GM19328 (cell line): Measurements from ENCODE around the gene BANP.
"Not testable (repeated sequence)": the region's sequence is repeated elsewhere in the genome, so short reads cannot be mapped to it uniquely, and the experiment has no call there.

ENCODE experiments used
- ATAC-seq: cut with Tn5 transposase; IDR thresholded peaks from one replicate; pipeline ENCODE4 v1.9.1; 2021; ENCODE audit warnings: mild to moderate bottlenecking, moderate library complexity; ENCODE audit not compliant: unreplicated experiment

The BANP gene

DNA sequence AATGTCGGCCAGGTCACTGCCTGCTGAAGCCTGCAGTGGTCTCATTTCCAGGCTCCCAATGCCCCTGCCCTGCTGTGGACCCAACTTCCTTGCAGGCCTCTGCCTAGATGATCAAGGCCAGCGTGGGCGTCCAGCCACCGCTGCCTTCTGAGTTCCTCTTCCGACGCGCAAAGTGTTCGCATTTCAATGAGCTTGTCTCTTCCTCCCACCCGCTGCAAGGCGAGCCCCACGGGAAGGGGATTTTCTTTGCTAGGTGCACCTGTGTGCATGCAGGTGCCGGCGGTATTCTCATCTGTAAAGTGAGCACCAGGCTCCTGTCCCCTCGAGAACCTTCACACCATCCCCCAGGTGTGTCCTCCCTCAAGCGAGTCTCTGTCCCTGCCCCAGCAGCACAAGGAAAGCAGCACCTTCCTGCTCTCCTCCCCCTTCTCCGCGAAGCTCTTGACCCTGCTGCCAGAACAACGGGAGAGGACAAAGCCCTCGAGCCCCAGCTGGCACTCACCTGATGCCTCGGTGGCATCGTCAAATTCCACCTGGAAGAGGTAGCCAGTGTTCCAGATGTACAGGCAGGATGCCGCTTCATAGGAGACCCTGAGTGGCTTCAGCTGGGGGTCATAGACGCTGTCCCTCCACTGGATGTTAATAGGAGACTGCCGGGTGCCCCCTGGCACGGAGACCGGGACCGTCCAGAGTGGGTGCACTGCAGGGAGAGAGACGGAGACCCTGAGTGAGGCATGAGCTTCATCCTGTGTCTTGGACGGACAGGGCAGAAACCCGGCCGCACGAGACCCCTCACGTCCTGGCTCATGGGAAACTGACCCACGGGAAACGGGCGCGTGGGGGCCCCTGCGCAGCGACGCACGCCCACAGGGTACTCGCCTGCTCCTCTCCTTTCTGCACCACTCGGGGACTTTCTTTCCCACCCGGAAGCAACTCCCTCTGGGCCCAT lies 24.7 kb upstream of the BANP start:
- ATAC-seq, result no peak

- ATAC-seq, result no peak
These were observed 24.1 kb upstream of the BANP start for GRCh38 chr16:87927195-87927562.

DNA sequence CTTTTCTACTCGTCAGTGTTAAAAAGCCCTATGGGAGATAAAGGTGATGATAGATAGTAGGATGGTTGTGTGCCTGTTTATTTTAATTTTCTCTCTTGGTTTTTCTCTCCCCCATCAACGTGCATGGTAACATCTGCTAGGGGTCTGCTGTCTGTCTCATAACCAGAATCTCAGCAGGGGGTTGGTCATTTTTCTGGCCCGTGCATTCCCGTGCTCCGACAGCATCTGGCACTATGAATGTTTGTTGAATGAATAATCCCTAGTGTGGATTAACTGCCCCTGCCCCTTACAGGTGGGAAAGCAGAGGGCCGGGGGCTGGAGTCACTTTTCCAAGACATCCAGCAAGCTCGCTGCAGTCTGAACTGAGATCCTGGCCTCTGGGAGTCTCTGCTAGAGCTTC lies 21.2 kb upstream of the BANP start:
- ATAC-seq, result no peak

- no peak for ATAC-seq
These were observed 20.8 kb upstream of the BANP start for GRCh38 chr16:87930456-87930855.

- ATAC-seq, result no peak
These were observed 19.7 kb upstream of the BANP start for GRCh38 chr16:87931504-87931903.

DNA sequence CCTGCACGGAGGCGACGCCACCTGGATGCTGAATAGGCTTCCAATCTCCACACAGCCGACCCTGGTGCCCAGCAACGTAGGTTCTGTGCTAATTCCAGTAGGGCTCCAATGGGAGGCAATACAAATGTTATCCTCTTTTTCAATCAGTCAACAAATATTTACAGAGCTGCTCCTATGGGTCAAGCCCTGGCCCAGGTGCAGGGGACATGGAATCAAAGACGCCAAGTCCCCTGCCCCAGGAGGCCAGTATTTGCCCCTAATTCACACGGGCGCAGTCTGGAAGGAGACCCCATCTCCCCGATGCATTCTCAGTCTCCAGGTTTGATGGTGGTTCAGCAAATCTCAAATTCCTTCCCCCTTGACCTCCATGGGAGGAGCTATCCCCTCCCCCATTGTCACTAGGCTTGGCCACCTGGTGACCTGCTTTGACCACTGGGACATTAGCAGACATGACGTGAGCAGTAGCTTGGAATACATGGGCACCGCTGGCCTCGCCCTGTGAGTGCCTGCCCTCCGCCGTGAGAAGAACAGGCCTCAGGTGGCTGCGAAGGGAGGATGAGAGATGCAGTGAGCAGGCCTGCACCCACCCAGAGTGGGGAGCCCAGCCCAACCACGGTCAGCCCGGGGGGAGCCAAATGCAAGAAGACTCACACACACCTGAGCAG lies 18.6 kb upstream of the BANP start:
- not testable (repeated sequence) for ATAC-seq

DNA sequence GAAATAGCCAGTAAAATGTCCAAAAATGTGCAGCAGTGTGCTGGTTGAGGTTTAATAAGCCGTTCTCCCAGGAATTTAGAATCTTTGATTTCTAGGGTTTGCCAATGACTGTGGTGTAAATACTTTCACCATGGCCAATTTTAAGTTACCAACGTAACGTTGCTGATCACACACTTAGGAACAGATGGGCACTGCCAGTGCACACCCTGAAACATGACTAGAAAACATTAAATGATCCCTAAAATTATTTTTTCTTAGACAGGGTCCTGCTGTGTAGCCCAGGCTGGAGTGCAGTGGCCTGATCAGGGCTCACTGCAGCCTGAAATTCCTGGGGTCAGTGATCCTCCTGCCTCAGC lies 18.1 kb upstream of the BANP start:
- no peak for ATAC-seq

DNA sequence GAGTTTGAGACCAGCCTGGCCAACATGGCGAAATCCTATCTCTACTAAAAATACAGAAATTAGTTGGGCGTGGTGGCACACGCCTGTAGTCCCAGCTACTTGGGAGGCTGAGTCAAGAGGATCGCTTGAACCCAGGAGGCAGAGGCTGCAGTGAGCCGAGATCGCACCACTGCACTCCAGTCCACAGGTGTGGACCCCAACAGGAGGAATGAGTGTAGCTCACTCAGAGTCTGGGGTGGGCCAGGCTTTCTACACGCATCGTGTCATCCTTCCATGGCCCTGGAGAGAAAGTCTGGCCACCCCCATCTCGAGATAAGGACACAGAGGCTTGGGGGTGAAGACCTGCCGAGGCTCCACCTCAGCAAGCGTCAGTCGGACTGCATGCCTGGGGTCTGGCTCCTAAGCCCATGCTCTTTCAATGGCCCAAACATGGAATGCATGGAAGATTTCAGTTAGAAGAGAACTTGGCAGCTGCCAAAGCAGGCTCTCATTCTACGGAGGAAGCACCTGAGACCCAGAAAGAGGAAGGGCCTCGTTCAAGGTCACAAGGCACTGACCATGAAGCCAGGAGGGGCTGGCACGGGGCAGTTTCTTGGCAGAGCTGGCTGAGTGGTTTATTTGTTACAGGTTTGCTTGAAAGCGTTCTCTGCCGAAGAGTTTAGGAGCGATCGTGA lies 16.3 kb upstream of the BANP start:
- not testable (repeated sequence) for ATAC-seq

DNA sequence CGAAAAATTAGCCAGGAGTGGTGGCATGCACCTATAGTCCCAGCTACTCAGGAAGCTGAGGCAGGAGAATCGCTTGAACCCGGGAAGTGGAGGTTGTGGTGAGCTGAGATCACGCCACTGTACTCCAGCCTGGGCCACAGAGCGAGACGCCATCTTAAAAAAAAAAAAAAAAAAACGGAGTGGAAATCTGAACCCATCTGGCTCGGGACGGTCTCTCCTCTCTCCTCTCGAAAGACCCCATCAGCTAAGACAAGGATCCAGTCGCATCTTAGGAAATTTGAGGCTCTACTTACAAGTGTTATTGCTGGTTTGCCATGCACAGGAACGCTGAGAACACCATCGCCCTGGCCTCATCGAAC lies 15.2 kb upstream of the BANP start:
- not testable (repeated sequence) for ATAC-seq

DNA sequence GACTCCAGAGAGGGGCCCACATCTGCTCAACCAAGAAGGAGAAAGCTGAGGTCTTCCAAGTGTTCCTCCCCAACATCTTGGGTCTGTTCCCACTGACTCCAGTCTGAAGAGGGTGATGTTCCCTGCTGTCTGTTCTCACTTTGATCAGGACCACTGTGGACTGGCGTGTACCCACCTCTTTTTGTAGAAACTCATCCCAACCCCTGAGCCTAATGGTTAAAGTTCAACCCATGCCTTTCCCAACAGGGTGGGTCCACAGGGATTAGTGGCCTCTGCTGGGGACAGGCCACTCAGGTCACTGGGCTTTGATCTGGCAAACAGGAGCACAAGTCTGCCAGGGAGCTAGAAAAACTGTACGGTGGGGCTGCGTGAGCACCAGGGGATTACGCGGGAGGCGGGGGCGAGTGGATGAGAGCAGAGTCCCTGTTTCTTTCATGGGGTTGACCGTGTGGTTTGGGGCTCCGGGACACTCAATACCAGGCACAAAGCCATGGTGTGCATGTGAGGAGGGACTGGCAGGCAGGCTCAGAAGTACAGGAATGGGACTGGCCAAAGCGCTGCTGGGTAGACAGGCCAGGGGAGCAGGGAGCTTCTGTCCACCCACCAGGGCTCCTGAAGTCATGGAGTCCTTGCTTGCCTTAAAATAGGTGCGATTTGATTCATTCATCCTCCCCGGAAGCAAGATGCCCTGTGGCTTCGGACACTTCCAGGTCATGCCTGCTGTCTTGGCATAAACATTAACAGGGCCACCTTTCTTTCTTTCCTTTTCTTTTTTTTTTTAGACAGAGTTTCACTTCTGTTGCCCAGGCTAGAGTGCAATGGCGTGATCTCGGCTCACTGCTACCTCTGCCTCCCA lies 14.6 kb upstream of the BANP start, which contains the start of gene CA5A:
Gene CA5A, minus strand, starts transcription at position 155 of the 856 bp plus-strand sequence. Its CDS starts 79 bp downstream, at position 76.
- ATAC-seq, result no peak

GRCh38 chr16:87937231-87937542 lies 14.0 kb upstream of the BANP start:
- ATAC-seq, result not testable (repeated sequence)

DNA sequence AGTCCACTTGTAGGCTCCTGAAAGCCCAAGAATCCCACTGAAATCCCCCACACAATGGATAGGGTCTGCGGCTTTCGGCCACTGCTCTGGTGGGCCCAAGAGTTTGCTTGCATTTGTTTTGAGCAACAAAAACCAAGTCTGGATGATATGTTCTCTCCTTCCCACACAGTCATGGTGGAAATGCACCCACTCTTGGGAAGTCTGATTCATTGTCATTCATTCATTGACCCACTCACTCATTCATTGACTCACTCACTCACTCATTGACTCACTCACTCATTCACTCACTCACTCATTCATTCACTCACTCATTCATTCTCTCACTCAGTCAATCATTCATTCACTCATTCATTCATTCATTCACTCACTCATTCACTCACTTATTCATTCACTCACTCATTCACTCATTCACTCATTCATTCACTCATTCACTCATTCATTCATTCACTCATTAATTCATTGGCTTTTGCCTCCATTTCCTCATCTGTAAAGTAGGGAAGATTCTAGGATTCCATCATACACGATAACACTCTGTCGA lies 12.8 kb upstream of the BANP start:
- no peak for ATAC-seq

- no peak for ATAC-seq
These were observed 11.4 kb upstream of the BANP start for GRCh38 chr16:87939562-87940423.

DNA sequence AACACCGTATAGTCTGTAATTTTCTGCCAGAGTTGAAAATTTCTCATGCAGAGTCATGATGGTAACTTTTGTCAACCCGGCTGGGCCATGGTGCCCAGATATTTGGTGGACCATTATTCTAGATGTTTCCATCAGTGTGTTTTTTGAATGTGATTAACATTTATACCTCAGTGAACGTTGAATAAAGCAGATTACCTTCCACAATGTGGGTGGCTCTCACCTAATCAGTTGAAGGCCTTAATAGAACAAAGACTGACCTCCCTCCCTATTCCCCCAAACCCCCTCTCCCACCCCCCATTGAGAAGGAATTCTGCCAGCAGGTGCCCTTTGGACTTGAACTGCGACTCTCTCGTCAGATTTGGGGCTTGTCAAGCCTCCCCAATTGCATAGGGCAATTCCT lies 8.6 kb upstream of the BANP start:
- ATAC-seq, result no peak

DNA sequence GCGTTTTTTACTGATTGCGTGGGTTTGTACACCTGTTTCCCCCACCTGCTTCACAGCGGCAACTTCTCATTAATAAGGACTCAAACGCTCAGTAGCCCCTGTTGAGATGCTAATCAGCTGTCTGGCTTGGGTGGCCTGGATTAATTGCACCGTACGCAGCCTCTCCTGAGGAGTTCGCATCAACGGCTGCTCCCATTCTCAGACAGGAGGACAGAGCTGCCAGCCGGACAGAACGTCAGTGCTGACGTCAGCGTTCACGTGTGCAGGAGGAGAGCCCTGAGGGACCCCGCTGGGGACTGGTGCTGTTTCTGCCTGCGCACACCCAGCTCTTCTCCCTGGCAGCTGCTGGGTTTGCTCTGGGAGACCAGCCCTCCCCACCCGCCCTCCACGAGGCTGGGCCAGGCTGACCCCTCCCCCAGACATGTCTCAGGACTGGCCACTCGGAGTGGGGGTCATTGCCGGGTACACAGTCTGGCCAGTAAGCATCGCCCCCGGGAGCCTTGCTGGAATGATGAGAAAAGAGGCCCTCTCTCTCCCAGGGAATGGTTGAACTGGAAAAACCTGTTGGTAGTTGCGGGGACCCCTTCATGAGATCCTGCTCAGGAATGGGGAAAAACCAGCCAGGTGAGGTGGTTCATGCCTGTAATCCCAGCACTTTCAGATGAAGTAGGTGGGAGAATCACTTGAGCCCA lies 5.7 kb upstream of the BANP start:
- no peak for ATAC-seq

DNA sequence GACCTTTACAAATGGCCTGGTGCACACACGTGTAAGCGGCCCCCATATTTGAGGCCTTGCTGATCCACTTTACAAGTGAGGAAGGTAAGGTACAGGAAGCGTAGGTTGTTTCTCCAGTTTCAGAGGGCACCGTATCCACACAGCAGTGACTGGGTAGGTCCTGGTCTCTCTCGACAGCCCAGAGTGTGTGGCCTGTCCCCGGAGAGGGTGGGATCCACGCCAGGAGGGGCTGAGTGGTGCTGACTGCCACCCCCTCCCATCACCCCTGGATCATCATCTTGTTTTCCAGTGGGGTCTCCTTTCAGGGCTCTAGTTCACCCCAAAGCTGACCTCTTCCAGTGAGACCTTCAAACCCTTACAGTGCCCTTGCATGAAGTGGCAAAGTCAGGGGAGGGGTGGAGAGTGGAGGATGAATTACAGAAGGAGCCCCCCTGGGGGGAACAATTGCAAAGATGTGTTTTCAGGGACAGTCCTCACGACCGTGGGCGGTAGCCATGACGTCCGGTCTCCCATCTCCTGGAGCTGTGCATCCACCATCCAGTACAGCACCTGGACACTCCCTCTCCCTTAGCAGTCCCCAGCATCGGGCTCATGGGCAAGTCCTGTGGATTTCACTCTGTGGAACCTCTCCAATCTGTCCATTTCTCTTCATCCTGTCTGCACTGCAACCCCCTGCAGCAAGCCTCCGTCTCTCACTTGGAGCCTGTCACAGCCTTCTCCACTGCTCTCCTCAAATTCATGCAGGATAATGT lies 4.5 kb upstream of the BANP start:
- ATAC-seq, result no peak

DNA sequence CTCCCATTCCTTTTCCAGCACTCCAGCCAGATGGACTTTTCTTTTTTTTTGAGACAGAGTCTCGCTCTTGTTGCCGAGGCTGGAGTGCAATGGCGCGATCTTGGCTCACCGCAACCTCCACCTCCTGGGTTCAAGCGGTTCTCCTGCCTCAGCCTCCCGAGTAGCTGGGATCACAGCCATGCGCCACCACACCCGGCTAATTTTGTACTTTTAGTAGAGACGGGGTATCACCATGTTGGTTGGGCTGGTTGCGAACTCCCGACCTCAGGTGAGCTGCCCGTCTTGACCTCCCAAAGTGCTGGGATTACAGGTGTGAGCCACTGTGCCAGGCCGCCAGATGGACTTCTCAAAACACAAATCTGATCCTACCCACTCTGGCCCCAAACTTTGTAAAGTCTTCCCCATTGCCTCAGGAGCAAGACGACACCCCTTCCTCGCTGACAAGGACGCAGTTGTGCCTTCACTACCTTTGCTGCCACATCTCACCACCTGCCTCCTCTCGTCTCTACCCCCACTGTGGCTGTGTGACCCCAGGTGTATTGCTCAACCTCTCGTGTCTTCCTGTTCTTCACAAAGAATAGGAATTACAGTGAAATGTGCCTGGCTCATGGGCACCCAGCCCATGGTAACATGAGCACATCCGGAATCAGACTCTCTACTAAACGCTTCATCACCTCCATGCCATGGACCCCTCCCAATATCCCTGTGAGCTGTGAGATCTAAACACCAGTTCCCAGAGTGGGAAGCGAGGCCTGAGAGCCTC lies 3.7 kb upstream of the BANP start:
- no peak for ATAC-seq

DNA sequence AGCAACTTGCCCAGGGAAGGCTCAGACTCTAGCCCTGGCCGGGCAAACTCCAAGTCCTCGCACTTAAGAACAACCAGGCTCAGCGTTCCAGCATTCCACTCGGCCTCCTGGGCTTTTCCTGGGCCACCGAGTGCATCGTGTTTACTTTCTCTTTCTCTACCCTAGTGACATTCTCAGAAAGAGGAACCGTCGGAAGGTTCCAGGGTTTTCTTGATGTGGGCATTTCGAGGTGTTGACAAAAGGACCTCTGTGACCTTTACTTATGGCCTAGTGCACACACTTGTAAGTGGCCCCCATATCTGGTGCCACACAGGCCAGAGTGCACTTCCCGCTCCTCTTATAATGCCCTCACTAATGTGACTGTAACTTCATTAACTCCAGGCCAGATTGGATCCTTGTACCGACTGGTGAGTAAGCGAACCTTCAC lies 3.1 kb upstream of the BANP start:
- no peak for ATAC-seq
